HepG2 (cell line): ENCODE measurements around the gene NFKBIA.

Experiments
- BCL6 ChIP-seq: IDR thresholded peaks from 2 replicates; pipeline ENCODE4 v1.6.1; 2016; ENCODE audit warnings: missing genetic modification reagents, missing compliant biosample characterization
- CEBPG ChIP-seq: IDR thresholded peaks from 2 replicates; pipeline ENCODE4 v1.6.1; 2016
- CTCF ChIP-seq: sonication (generic); formaldehyde crosslinking; IDR thresholded peaks from 2 replicates; pipeline ENCODE4 v1.5.0; 2020; ENCODE audit warnings: mild to moderate bottlenecking, missing genetic modification reagents, moderate library complexity
- FOXP4 ChIP-seq: sonication (generic); formaldehyde crosslinking; IDR thresholded peaks from 2 replicates; pipeline ENCODE4 v1.4.0; 2020; ENCODE audit warnings: missing genetic modification reagents
- HOMEZ ChIP-seq: IDR thresholded peaks from 2 replicates; pipeline ENCODE4 v1.6.1; 2016; ENCODE audit warnings: low read depth
- SATB2 ChIP-seq: sonication (generic); formaldehyde crosslinking; IDR thresholded peaks from 2 replicates; pipeline ENCODE4 v1.5.0; 2020; ENCODE audit warnings: missing genetic modification reagents
- ZNF782 ChIP-seq: sonication (generic); formaldehyde crosslinking; IDR thresholded peaks from 2 replicates; pipeline ENCODE4 v1.4.0; 2020; ENCODE audit warnings: missing genetic modification reagents, mild to moderate bottlenecking, borderline replicate concordance

GRCh38 chr14:35408026-35408425, 3.5 kb upstream of the NFKBIA start:
- TF ChIP-seq FOXP4 (CRISPR knock-in tag) (no peak), BCL6 (CRISPR knock-in tag) (no peak), SATB2 (CRISPR knock-in tag) (no peak), CTCF (CRISPR knock-in tag) (no peak), CEBPG (CRISPR knock-in tag) (no peak), ZNF782 (CRISPR knock-in tag) (no peak), HOMEZ (no peak)
